Measurements from ENCODE around the gene IHH.

The IHH gene

GRCh38 chr2:219076253-219076652 lies 15.5 kb upstream of the IHH start:
- no peak for DNase-seq (ENCODE audit: low read depth in 2 of 2)

DNA sequence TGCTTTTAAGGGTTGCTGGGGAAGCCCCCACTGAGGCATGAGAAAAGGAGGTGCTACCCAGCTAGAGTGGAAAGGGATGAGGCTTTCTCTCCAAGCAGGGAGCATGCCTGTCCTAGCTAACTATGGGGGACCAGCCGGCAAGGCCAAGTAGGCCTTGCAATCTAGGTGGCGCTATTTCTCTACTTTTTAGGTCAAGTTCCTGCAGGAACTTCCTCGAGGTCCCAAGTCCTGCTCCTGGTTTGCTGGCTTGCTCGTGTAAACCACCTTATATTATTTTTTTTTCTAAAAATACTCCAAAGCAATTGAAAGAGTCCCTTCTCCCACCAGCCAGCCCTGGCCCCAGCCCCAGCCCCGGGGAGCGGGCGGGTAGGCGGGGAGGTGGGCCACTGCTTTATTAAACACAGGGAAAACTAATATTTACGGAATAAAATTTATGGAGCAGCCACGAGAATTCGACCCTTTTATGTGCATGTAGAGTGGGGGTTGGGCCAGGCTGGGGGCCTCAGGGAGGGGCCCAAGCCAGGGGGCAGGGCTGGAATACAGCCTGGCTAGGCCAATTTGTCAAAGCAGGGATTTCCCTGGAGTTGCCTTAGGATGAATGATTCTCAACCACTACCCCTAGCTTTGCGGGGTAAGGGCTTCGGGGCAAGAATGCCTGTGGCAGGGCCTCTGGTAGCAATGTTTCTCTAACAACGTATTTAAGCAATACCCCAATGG lies 12.8 kb upstream of the IHH start:
- DNase-seq (ENCODE audit: low read depth in 2 of 2) = no peak

DNA sequence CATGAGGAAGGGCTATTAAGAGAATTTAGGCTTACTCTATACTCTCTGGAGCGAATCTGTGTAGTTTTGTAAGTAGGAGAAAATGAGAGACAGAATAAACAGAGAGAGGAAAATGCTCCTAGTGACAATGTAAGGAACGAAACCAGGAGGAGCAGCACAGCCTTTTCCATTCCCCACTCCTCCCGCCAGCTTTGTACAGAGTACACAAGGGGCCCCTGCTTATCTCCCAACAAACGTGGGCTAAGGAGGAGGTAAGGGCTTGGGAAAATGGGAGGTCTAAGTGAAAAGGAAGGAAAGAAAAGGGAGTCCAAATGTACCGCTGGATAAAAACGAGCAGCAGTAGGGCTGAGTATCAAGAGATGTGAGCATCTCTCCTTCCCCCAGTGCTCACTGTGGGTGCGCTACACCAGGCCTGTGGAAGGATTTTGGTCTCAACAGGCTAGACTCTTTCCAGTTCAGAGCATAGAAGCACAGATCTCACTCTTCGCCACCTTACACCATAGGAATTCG lies 12.1 kb upstream of the IHH start:
- DNase-seq (ENCODE audit: low read depth in 2 of 2) = no peak

- no peak for DNase-seq (ENCODE audit: low read depth in 2 of 2)
Observed at GRCh38 chr2:219071131-219071816, 10.6 kb upstream of the IHH start.

DNA sequence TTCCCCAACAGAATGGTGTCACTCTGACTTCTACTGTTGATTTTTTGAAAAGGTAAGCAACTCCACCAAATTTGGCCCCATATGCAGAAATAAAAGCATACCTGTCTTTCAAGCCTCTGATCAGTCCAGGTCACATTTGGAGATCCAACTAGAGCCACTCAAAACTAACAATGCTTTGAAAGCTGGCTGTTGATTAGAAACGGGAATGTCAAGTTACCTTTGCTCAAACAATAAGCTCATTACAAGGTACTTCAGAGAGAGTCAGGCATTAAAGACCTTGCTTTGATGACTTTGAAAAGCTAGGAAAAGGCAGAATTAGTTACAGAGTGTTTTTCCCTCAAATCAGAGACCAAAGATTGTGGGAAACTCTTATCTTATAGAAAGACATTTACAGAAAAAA lies 4.8 kb upstream of the IHH start:
- DNase-seq (ENCODE audit: low read depth in 2 of 2) = no peak

GRCh38 chr2:219062081-219062480 lies 1.4 kb upstream of the IHH start:
- no peak for DNase-seq (ENCODE audit: low read depth in 2 of 2)

DNA sequence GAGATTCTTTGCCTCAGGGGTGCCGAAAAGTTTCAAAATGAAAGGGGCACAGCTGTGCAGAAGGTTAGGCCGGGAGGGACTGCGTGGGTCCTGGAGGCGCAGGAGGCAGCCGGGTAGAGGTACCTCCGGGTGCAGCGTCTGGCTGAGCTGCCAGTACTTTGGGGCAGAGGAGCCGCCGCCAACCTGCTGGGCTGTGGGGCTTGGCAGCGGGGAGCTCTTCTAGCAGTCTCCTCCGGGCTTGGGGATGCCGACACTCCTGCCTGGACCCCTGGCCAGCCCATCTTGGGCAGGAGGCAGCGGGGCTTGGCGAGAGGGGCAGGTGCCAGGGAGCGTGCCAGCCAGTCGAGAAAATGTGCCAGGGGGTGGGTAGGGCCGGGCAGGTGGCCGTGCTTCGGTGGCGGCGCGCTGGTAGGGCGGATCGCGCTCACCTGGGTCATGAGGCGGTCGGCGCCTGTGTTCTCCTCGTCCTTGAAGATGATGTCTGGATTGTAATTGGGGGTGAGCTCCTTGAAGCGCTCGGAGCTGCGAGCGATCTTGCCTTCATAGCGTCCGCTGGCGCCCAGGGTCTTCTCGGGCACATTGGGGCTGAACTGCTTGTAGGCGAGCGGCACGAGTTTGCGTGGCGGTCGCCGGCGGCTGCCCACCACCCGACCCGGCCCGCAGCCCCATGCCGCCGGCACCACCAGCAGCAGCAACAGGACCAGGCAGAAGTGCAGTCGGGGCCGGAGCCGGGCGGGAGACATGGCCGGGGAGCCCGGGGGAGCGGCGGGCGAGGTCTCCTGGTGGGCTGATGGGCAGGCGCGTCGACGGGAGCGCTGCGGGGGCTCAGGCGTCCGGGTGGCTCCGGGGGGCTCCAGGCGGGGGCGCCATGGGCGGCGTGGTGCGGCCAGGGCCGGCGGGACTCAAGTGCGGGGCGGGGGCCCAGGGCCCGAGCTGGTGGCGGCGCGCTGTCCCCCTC lies 717 bp downstream of the IHH start:
- no peak for DNase-seq (ENCODE audit: low read depth in 2 of 2)

DNA sequence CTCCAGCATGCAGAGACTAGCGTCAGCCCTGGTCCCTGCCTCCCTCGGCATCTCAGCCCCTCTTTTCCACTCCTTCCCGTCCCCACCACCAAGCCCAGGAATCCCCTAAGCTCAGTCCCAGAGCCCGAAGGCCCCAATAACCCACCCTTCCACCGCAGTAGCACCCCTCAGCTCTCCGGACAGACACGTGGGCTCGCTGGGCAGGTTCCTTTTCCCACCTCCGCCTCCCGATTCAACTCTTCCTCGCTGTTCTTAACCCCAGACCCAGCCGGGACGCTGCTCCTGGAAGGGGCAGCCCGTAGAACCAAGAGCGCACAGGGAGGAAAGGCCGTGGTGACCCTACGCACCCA lies 1.4 kb downstream of the IHH start:
- DNase-seq (ENCODE audit: low read depth in 2 of 2) = no peak

GRCh38 chr2:219058541-219059374 lies 2.0 kb downstream of the IHH start:
- DNase-seq (ENCODE audit: low read depth in 2 of 2) = no peak

DNA sequence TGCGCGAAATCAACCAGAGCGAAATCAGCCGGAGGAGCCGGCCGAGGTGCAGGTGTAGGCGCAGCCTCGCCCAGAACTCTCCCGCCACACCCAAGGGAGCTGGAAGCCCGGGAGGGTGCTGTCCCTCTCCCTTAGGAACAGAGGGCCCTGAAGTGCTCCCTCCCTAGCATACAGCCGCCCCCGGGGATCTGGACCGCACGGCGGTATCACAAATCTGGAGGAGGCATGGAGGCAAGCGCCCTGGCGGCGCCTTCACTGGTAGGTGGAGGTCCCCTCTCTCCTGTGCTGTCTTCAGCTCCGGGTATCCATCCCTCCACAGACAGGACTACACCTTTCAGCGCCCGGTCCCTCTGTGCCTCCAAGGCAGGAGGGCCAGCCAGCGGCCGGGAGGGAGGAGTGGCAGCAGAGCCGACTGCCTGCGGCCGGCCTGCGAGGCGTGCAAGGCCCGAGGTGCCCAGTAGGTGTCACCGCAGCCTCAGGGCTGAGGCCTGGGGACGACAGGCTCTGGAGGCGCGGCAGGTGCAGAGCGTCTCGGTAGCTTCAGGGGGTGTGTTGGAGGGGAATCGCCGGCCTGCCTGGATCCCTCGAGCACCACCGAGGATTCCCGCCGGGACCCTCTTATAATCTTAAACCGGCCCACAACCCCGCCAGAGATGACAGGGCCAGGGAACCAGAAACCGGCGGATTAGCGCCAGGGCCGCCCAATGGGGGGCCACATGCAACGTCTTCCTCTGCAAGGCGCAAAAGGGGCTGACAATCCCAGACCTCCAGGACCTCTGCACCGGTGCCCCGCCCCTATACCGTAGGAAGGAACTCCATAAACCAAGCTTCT lies 2.8 kb downstream of the IHH start:
- DNase-seq (ENCODE audit: low read depth in 2 of 2) = peak; percentile 65 to 73

DNA sequence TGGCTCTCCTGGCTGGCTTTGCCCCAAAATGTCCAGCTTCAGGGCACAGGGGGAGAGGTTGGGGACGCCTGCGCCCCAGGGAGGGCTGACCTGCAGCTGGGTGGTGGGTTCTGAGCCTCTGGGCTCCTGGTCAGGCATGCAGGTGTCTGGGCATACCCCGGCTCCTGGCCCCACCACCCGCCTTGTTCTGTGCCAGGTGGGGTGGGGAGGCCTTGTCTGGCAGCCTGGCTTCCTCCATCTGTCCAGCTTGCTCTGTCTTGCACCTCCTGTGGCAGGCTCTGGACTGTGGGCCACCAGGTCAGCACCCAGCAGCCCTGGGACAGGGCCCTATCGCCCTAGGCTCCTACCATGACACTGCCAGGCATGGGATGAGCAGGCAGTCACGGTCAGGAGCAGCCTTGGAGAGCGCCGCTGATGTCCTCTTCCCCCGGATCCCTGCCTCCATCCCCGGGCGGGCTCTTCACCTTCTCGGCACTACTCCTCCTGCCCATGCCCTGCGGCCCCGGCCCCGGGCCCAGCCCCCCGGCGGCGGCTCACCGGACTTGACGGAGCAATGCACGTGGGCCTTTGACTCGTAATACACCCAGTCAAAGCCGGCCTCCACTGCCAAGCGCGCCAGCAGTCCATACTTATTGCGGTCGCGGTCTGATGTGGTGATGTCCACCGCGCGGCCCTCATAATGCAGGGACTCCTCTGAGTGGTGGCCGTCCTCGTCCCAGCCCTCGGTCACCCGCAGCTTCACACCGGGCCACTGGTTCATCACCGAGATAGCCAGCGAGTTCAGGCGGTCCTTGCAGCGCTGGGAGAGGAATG lies 3.6 kb downstream of the IHH start:
- DNase-seq (ENCODE audit: low read depth in 2 of 2) = no peak

DNA sequence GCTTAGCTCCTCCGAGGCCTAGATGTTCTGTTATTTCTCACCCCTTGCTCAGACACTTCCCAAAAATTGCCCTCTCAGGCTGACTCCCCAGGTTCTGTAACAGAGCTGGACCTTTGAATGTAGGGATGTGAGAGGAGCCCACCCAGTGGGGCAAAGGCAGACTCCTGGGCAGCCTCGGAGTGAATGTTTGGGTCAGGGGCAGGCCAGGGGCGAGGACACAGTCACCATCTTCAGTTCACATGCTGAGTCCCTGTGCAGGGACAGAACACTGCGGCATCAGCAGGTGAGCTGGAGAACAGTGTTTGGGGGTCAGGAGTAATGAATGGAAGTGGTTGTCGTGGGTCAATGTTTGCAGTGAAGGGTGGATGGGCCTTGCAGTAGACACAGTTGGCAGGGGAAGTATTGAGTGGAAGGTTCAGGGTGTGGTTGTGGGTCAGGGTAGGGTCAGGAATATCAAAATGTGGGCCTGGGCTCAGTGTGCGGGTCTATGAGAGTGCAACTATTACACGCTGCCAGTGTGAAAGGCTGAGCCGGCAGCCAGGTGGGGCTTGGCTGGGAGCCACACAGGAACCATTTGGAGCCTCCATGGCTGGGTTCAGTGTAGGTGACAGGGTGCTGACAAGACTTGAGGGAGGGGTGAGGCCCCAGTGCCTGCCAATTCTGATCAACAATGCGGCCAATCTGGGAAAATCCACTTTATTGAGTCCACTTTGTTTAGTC lies 4.4 kb downstream of the IHH start:
- no peak for DNase-seq (ENCODE audit: low read depth in 2 of 2)

DNA sequence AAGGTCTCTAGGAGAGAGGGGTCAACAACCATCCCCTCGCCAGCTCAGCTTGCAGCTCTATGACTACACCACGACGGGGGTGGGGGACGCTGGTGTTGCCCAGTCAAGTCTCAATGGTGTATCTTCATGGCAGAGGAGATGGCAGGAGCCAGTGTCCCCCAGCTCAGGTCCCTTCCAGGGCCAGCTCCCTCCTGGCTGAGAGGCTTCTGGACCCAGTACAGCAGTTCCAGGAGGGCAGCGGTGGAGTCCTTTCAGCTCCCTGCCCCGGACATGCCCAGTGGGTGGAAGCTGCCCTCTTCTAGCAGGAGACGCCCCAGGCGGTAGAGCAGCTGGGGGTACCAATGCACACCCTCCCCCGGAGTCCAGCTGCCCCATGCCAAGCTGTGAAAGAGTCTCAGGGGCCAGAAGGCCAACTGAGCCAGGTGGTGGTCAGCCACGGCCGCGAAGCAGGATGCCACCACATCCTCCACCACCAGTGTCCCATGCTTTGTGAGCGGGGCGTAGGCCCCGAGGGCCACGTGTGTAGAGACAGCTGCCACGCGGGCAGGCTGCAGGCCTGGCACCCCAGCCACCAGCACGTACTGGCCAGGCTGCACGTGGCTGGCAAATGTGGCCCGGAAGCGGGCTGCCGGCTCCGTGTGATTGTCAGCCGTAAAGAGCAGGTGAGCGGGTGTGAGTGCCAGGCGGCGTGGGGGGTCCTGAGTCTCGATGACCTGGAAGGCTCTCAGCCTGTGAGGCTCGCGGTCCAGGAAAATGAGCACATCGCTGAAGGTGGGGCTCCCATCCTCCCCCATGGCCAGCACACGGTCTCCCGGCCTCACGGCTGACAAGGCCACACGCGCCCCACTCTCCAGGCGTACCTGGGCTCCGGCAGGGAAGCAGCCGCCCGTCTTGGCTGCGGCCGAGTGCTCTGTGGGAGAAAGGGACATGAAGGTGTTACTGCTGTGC lies 5.5 kb downstream of the IHH start:
- no peak for DNase-seq (ENCODE audit: low read depth in 2 of 2)

- no peak for DNase-seq (ENCODE audit: low read depth in 2 of 2)
Observed at GRCh38 chr2:219049282-219049681, 11.4 kb downstream of the IHH start.

- DNase-seq (ENCODE audit: low read depth in 2 of 2) = no peak
Observed at GRCh38 chr2:219045937-219046550, 14.7 kb downstream of the IHH start.

DNA sequence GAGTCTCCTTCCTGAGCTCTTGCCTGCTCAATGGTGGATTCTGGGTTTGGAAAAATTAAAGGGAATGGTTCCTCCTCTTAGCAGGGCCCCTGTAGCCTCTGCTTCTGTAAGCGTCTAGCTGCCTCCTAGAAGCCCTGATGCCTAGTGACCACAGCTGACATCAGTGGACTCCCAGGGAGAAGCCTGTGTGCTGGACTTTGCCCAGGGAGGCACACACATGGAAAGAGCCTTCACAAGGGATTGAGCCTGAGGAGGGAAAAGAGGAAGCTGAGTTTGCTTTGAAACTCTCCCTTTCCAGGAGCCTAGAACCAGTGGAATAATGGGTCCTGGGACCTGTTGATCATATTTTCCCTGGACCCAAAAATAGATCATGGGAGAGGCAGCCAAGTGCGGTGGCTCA lies 18.0 kb downstream of the IHH start:
- no peak for DNase-seq (ENCODE audit: low read depth in 2 of 2)

GRCh38 chr2:219042157-219042556 lies 18.6 kb downstream of the IHH start:
- DNase-seq (ENCODE audit: low read depth in 2 of 2) = no peak
